Measurements from ENCODE around the gene DNAJB14. TPM values are rescaled to one million over a fixed set of nuclear protein-coding genes. Genes with fewer than 3 reads are reported as not detected.

The DNAJB14 gene
- polyA plus RNA-seq, 1 of the 3 experiments (the other 2 are of a cell fraction) = 23.8 TPM

- no peak for TF ChIP-seq ZBTB33 (IDR thresholded peaks at IDR 0.05; ENCODE audit: borderline replicate concordance, low read depth)
- no peak for TF ChIP-seq TCF12 (IDR thresholded peaks at IDR 0.05)
- TF ChIP-seq YY1 (IDR thresholded peaks at IDR 0.05; ENCODE audit: low read depth) = no peak
- no peak for TF ChIP-seq RCOR1 (IDR thresholded peaks at IDR 0.05; ENCODE audit: low read length)
- no peak for TF ChIP-seq POLR2AphosphoS5 (IDR thresholded peaks at IDR 0.05; ENCODE audit: low read depth, low read length)
- TF ChIP-seq TEAD4 (IDR thresholded peaks at IDR 0.05; ENCODE audit: borderline replicate concordance, insufficient read depth) = no peak
- no peak for TF ChIP-seq MAX (IDR thresholded peaks at IDR 0.05; ENCODE audit: low read depth)
- no peak for TF ChIP-seq PBX3 (IDR thresholded peaks at IDR 0.05)
- TF ChIP-seq ELF1 (IDR thresholded peaks at IDR 0.05) = no peak
- no peak for TF ChIP-seq EP300 (IDR thresholded peaks at IDR 0.05; ENCODE audit: borderline replicate concordance in 1 of 2, low read depth in 1 of 2, low read length in 1 of 2)
- no peak for TF ChIP-seq TAF1 (IDR thresholded peaks at IDR 0.05; ENCODE audit: borderline replicate concordance, low read depth, low read length)
- TF ChIP-seq IRF3 (IDR thresholded peaks at IDR 0.05; ENCODE audit: low read depth, low read length) = no peak
- no peak for TF ChIP-seq USF2 (IDR thresholded peaks at IDR 0.05; ENCODE audit: borderline replicate concordance, low read depth, low read length)
- no peak for TF ChIP-seq GATA2 (CRISPR knock-in tag; IDR thresholded peaks at IDR 0.05)
- Histone ChIP-seq H3K9me3 (peaks cover 4% of the 10 kb centered on the region; the same call in 1 of the 2 replicates), H3K4me2 (no peak overlapping the region), H3K9ac (no peak overlapping the region), H3K4me1 (ENCODE audit: control insufficient read depth in 1 of 2, insufficient read depth in 2 of 2, low read depth in 1 of 2, low read length in 1 of 2) (peaks cover 0 to 4% of the 10 kb centered on the region in 2 experiments; a peak in 1 of 4 replicates), H3K36me3 (replicated peaks in 1 of 2; ENCODE audit: control insufficient read depth in 1 of 2, insufficient read depth in 2 of 2, low read length in 1 of 2) (no peaks in the 10 kb centered on the region), H3K4me3 (ENCODE audit: low read depth in 2 of 2, low read length in 1 of 2) (no peak overlapping the region), H3K79me2 (ENCODE audit: insufficient read depth) (no peaks in the 10 kb centered on the region), H2AFZ (ENCODE audit: low read depth) (no peak overlapping the region), H3K9me2 (no peaks in the 10 kb centered on the region), H4K20me1 (ENCODE audit: insufficient read depth) (no peaks in the 10 kb centered on the region), H3F3A (replicated peaks; ENCODE audit: insufficient read depth) (peaks cover 19% of the 10 kb centered on the region), H3K27me3 (ENCODE audit: insufficient read depth) (no peaks in the 10 kb centered on the region), H3K27ac (ENCODE audit: low read depth in 2 of 2, low read length in 1 of 2) (no peak overlapping the region)
- WGBS (ENCODE audit: low lambda C conversion rate) = 55% methylated on average over 4 of the region's 4 CpGs
- no peak for DNase-seq
- POLR2A ChIA-PET = no interaction called here
- CTCF ChIA-PET = interaction anchor here (0.6 to 4.4 kb wide), 2 partner anchors 15 to 257 kb away, joined by 3 to 17 read pairs; no protein-coding TSS in a partner anchor
These were observed 37.0 kb upstream of the DNAJB14 start for GRCh38 chr4:99983289-99983943.

All from SK-N-SH (cell line).